HCT116 (cell line): ENCODE measurements around the gene RNPS1. TPM values are rescaled to one million over a fixed set of nuclear protein-coding genes. Genes with fewer than 3 reads are reported as not detected.

Experiments used
- ATAC-seq: fragments of 200-7000 bp; cut with Tn5 transposase; 2 replicates; pipeline ENCODE4 v1.9.1; 2020; ENCODE audit warnings: mild to moderate bottlenecking, moderate library complexity
- BruUV-seq: library from RNA; stranded (reverse); fragments of 400-500 nt; replicated peaks from 2 replicates; lab custom pipeline; 2021; lab: Mats Ljungman, UMichigan
- CTCF ChIA-PET: fragments of 300-600 bp; sonication (Branson Sonifier 250); formaldehyde crosslinking; loops from one replicate; lab custom pipeline; 2021; ENCODE audit warnings: antibody characterized with exemption; lab: Charles Lee
- POLR2A ChIA-PET: fragments of 300-600, 350-600 bp; sonication (Branson Sonifier 250); formaldehyde crosslinking; loops from one replicate; lab custom pipeline; 2021; ENCODE audit warnings: antibody characterized with exemption; lab: Charles Lee
- RAD21 ChIA-PET, 2 experiments: fragments of 300-600 bp; sonication (Branson Sonifier 250); formaldehyde crosslinking; loops; one replicate each; lab custom pipeline; 2023; ENCODE audit warnings: low total read pairs in 2 of 2; ENCODE audit not compliant: uncharacterized antibody in 2 of 2, unreplicated experiment in 2 of 2, low non-redundant PET in 1 of 2; lab: Charles Lee
- DNase-seq: peaks from one replicate; pipeline ENCODE4 v3.0.0-alpha.2; 2010; ENCODE audit warnings: low read depth, low spot score
- H2AFZ ChIP-seq: fragments of 200-600 bp; shearing (Covaris generic), sonication (generic); 2 replicates; pipeline ENCODE4 v1.6.1; 2017; ENCODE audit warnings: low read depth, mixed run types, mixed read lengths, antibody characterized with exemption, low read length; ENCODE audit not compliant: poor library complexity, severe bottlenecking
- H3K27ac ChIP-seq: 2 replicates; pipeline ENCODE4 v1.5.1; 2012; ENCODE audit warnings: low read depth, low read length
- H3K27me3 ChIP-seq: fragments of 200-600 bp; sonication (generic); 2 replicates; pipeline ENCODE4 v1.6.1; 2016; ENCODE audit warnings: mixed run types, low read length, mixed read lengths; ENCODE audit not compliant: insufficient read depth
- H3K36me3 ChIP-seq, 2 experiments: fragments of 200-500 bp in 1 of 2; fragments of 200-600 bp in 1 of 2; sonication (Bioruptor generic) in 1 of 2; sonication (generic) in 1 of 2; 2 replicates each; pipeline versions ENCODE4 v1.5.1 to v1.6.1; 2014 to 2016; ENCODE audit warnings: low read length in 2 of 2, inconsistent platforms in 1 of 2, mixed read lengths in 1 of 2, mixed run types in 1 of 2; ENCODE audit not compliant: insufficient read depth in 2 of 2, control insufficient read depth in 1 of 2
- H3K4me1 ChIP-seq, 2 experiments: fragments of 200-600 bp in 1 of 2; sonication (generic) in 1 of 2; 2 replicates each; pipeline versions ENCODE4 v1.5.1 to v1.6.1; 2012 to 2017; ENCODE audit warnings: low read length in 2 of 2, inconsistent platforms in 1 of 2, mild to moderate bottlenecking in 1 of 2, mixed read lengths in 1 of 2, mixed run types in 1 of 2, moderate library complexity in 1 of 2; ENCODE audit not compliant: insufficient read depth in 2 of 2, control insufficient read depth in 1 of 2
- H3K4me2 ChIP-seq: fragments of 200-600 bp; sonication (generic); 2 replicates; pipeline ENCODE4 v1.6.1; 2017; ENCODE audit warnings: mixed run types, low read length, mixed read lengths
- H3K4me3 ChIP-seq, 2 experiments: fragments of 200-600 bp in 1 of 2; sonication (generic) in 1 of 2; replicated peaks in 1 of 2; 2 replicates each; pipeline ENCODE4 v1.5.1; 2011 to 2016; ENCODE audit warnings: low read length in 2 of 2, control low read depth in 1 of 2, low read depth in 1 of 2, mild to moderate bottlenecking in 1 of 2, mixed read lengths in 1 of 2, mixed run types in 1 of 2
- H3K79me2 ChIP-seq: fragments of 200-600 bp; sonication (generic); 2 replicates; pipeline ENCODE4 v1.6.1; 2017; ENCODE audit warnings: mild to moderate bottlenecking, mixed run types, low read length, moderate library complexity, mixed read lengths; ENCODE audit not compliant: insufficient read depth
- H3K9ac ChIP-seq: fragments of 200-600 bp; sonication (generic); 2 replicates; pipeline ENCODE4 v1.6.1; 2016; ENCODE audit warnings: low read length, mixed read lengths
- H3K9me2 ChIP-seq: fragments of 200-600 bp; sonication (generic), shearing (Covaris generic); 2 replicates; pipeline ENCODE4 v1.6.1; 2017; ENCODE audit warnings: mixed run types, mild to moderate bottlenecking, moderate library complexity; ENCODE audit not compliant: insufficient read depth
- H3K9me3 ChIP-seq, 2 experiments: fragments of 200-500 bp in 1 of 2; fragments of 200-600 bp in 1 of 2; sonication (Bioruptor generic) in 1 of 2; sonication (generic) in 1 of 2; 2 replicates each; pipeline ENCODE4 v1.6.1; 2014 to 2017; ENCODE audit warnings: low read length in 2 of 2, mixed read lengths in 2 of 2, inconsistent platforms in 1 of 2, low read depth in 1 of 2, mild to moderate bottlenecking in 1 of 2, mixed run types in 1 of 2, moderate library complexity in 1 of 2; ENCODE audit not compliant: control insufficient read depth in 1 of 2, insufficient read depth in 1 of 2
- H4K20me1 ChIP-seq: fragments of 200-600 bp; sonication (generic), shearing (Covaris generic); 2 replicates; pipeline ENCODE4 v1.6.1; 2017; ENCODE audit warnings: mixed run types, mild to moderate bottlenecking, moderate library complexity; ENCODE audit not compliant: insufficient read depth
- CBX3 ChIP-seq: IDR thresholded peaks from 2 replicates; pipeline ENCODE4 v1.6.1; 2012; ENCODE audit warnings: low read depth
- CEBPB ChIP-seq: IDR thresholded peaks from 2 replicates; pipeline ENCODE4 v1.6.1; 2012; ENCODE audit warnings: low read depth
- CTCF ChIP-seq, 3 experiments: fragments of 200-600 bp in 1 of 3; sonication (generic) in 1 of 3; IDR thresholded peaks in 2 of 3; conservative IDR thresholded peaks in 1 of 3; 2 replicates each; pipeline ENCODE4 v1.5.1; 2012 to 2017; ENCODE audit warnings: low read depth in 2 of 3, low read length in 2 of 3, antibody characterized with exemption in 1 of 3, borderline replicate concordance in 1 of 3, control low read depth in 1 of 3, mild to moderate bottlenecking in 1 of 3, mixed read lengths in 1 of 3, mixed run types in 1 of 3, moderate library complexity in 1 of 3; ENCODE audit not compliant: insufficient read depth in 1 of 3
- EZH2 ChIP-seq: fragments of 200-600 bp; sonication (generic); IDR thresholded peaks from 2 replicates; pipeline ENCODE4 v1.6.1; 2017; ENCODE audit warnings: antibody characterized with exemption, mixed run types
- EZH2phosphoT487 ChIP-seq: fragments of 200-600 bp; IDR thresholded peaks from 2 replicates; pipeline ENCODE4 v1.6.1; 2018; ENCODE audit warnings: antibody characterized with exemption, borderline replicate concordance
- FOSL1 ChIP-seq: IDR thresholded peaks from 2 replicates; pipeline ENCODE4 v1.6.1; 2012; ENCODE audit warnings: low read depth
- MAX ChIP-seq: IDR thresholded peaks from 2 replicates; pipeline ENCODE4 v1.6.1; 2012
- POLR2A ChIP-seq: IDR thresholded peaks from 2 replicates; pipeline ENCODE4 v1.7.0; 2011; ENCODE audit warnings: borderline replicate concordance; ENCODE audit not compliant: insufficient read depth, insufficient read length; ENCODE audit errors: extremely low read depth
- POLR2AphosphoS5 ChIP-seq: IDR thresholded peaks from 2 replicates; pipeline ENCODE4 v1.6.1; 2011; ENCODE audit warnings: mild to moderate bottlenecking, low read depth, low read length, moderate library complexity
- REST ChIP-seq: IDR thresholded peaks from 2 replicates; pipeline ENCODE4 v1.6.1; 2012; ENCODE audit warnings: low read depth
- SIN3A ChIP-seq: IDR thresholded peaks from 2 replicates; pipeline ENCODE4 v1.6.1; 2012; ENCODE audit warnings: low read depth
- SRF ChIP-seq: IDR thresholded peaks from 2 replicates; pipeline ENCODE4 v1.6.1; 2012; ENCODE audit warnings: low read depth
- TCF7L2 ChIP-seq: IDR thresholded peaks from 2 replicates; pipeline ENCODE4 v1.7.0; 2011; ENCODE audit warnings: borderline replicate concordance, inconsistent platforms; ENCODE audit not compliant: insufficient read depth, insufficient read length; ENCODE audit errors: extremely low read depth
- YY1 ChIP-seq: IDR thresholded peaks from 2 replicates; pipeline ENCODE4 v1.6.1; 2011; ENCODE audit warnings: low read length, low read depth, moderate library complexity, mild to moderate bottlenecking; ENCODE audit not compliant: insufficient replicate concordance; ENCODE audit errors: extremely low read depth
- ZBTB33 ChIP-seq: IDR thresholded peaks from 2 replicates; pipeline ENCODE4 v1.6.1; 2011; ENCODE audit warnings: mild to moderate bottlenecking, low read length, moderate library complexity; ENCODE audit not compliant: insufficient replicate concordance; ENCODE audit errors: extremely low read depth
- ZNF274 ChIP-seq: fragments of 200-500 bp; sonication (Bioruptor generic); IDR thresholded peaks from 2 replicates; pipeline ENCODE4 v1.6.1; 2014; ENCODE audit warnings: mild to moderate bottlenecking, low read depth, low read length, inconsistent platforms
- intact Hi-C: fragments of 100-400 bp; cut with micrococcal nuclease; formaldehyde crosslinking; loops from 2 replicates; pipeline ENCODE4 v1.10.0; 2022
- total RNA-seq: library from RNA; stranded (reverse); gene quantifications from one replicate; pipeline ENCODE4 v1.2.1, GENCODE V29; 2021; ENCODE audit not compliant: unreplicated experiment

The RNPS1 gene
- total RNA-seq, 1 experiment from 2014 or later, result 257 TPM

- ChIA-PET RAD21 (no interaction called here), POLR2A (no interaction called here), CTCF (no interaction called here)
- Histone ChIP-seq H3K9ac (no peak overlapping the region), H3K9me3 (no peaks in the 10 kb centered on the region), H3K79me2 (peaks cover 6% of the 10 kb centered on the region; the same call in 1 of the 2 replicates), H3K4me1 (peaks cover 11 to 12% of the 10 kb centered on the region in 2 experiments; a peak in 3 of 4 replicates), H3K27me3 (no peaks in the 10 kb centered on the region), H3K4me3 (no peak overlapping the region), H3K9me2 (no peaks in the 10 kb centered on the region), H2AFZ (no peak overlapping the region), H3K36me3 (no peaks in the 10 kb centered on the region), H3K27ac (no peak overlapping the region), H4K20me1 (no peaks in the 10 kb centered on the region), H3K4me2 (no peak overlapping the region)
- DNase-seq, result no peak
- BruUV-seq, result no TSS peak
- intact Hi-C loops, result no loop called here
- no peak for TF ChIP-seq SIN3A
- TF ChIP-seq ZNF274, result no peak
- no peak for TF ChIP-seq EZH2
- TF ChIP-seq REST, result no peak
- TF ChIP-seq TCF7L2, result no peak
- no peak for TF ChIP-seq MAX
- TF ChIP-seq POLR2AphosphoS5, result no peak
- no peak for TF ChIP-seq POLR2A
- TF ChIP-seq CBX3, result no peak
- no peak for TF ChIP-seq YY1
- no peak for TF ChIP-seq ZBTB33
- no peak for TF ChIP-seq EZH2phosphoT487
- TF ChIP-seq FOSL1, result no peak
- TF ChIP-seq SRF, result no peak
- TF ChIP-seq CEBPB, result no peak
- TF ChIP-seq CTCF (IDR thresholded peaks at IDR 0.05 in 2 of 3, conservative IDR thresholded peaks at IDR 0.05 in 1 of 3; ENCODE audit: borderline replicate concordance in 1 of 3, insufficient read depth in 1 of 3, low read depth in 2 of 3, low read length in 2 of 3), result no peak
- ATAC-seq, result no peak
These were observed 5.6 kb upstream of the RNPS1 start for GRCh38 chr16:2273484-2273883.
